Colonic mucosa (tissue), 4 donors: Measurements from ENCODE around the gene EXT2. TPM values are rescaled to one million over a fixed set of nuclear protein-coding genes. Genes with fewer than 3 reads are reported as not detected.

Experiments used
- DNase-seq: peaks from one replicate; pipeline ENCODE4 v3.0.0-alpha.2; 2020
- H3K27ac ChIP-seq: fragments of 200-600 bp; one replicate; pipeline ENCODE4 v1.8.0; 2021
- H3K27me3 ChIP-seq: fragments of 200-600 bp; one replicate; pipeline ENCODE4 v1.8.0; 2021
- H3K36me3 ChIP-seq: fragments of 200-600 bp; one replicate; pipeline ENCODE4 v1.8.0; 2021
- H3K4me1 ChIP-seq: fragments of 200-600 bp; one replicate; pipeline ENCODE4 v1.8.0; 2021; ENCODE audit warnings: mild to moderate bottlenecking
- H3K4me3 ChIP-seq: fragments of 200-600 bp; one replicate; pipeline ENCODE4 v1.8.0; 2021
- H3K9ac ChIP-seq, 2 donors: one replicate each; pipeline ENCODE4 v1.7.0; 2013; ENCODE audit warnings: control low read depth in 2 of 2, low read depth in 2 of 2, low read length in 2 of 2
- H3K9me3 ChIP-seq: fragments of 200-600 bp; one replicate; pipeline ENCODE4 v1.8.0; 2021
- CTCF ChIP-seq: fragments of 200-600 bp; IDR thresholded peaks from one replicate; pipeline ENCODE4 v1.8.0; 2022; ENCODE audit warnings: antibody characterized with exemption, mild to moderate bottlenecking
- intact Hi-C: fragments of 100-400 bp; cut with DNase I; formaldehyde crosslinking; loops from one replicate; pipeline ENCODE4 v1.14.1; 2022
- total RNA-seq, 2 donors: library from RNA; stranded (reverse); fragmentation: NEBNext Ultra II Directional in 1 of 2; extraction: Animal tissue kit (Norgen Biotek cat#: 25700) in 1 of 2; gene quantifications; one replicate each; pipeline ENCODE4 v1.2.1, GENCODE V29; 2021
- donor health status: healthy.
- donor health status: DM: no; HTN: no; CAD: no.
- donor health status: DM: no; HTN: no; CAD: no.

Gene EXT2
- total RNA-seq, 2 donors from 2014 or later = 53.2 to 54.7 TPM

DNA sequence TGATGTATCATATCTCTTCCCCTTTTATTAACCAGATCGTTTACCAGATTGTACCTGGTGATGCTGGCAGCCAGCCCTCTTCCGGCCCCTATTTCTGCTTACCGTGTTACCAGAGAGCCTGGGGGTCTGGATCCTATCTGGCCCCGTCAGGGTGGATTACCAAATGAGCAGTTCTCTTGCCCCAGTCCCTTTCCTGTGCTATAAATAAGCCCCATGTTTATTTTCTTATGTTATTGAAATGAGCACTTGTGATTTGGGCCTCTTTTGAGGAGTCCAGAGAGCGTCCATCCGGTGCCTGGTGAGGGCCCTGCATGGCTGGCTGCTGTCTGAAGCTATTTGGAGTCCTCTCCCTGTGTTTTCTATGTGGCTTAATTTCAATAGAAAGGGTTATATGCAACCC lies 154.9 kb downstream of the EXT2 start:
- intact Hi-C loops = no loop called here
- Histone ChIP-seq H3K27me3 (no peaks in the 10 kb centered on the region), H3K4me1 (no peaks in the 10 kb centered on the region), H3K27ac (no peak overlapping the region), H3K9me3 (no peaks in the 10 kb centered on the region), H3K4me3 (no peak overlapping the region), H3K36me3 (no peaks in the 10 kb centered on the region), H3K9ac (no peak overlapping the region)
- no peak for TF ChIP-seq CTCF
- DNase-seq = no peak

DNA sequence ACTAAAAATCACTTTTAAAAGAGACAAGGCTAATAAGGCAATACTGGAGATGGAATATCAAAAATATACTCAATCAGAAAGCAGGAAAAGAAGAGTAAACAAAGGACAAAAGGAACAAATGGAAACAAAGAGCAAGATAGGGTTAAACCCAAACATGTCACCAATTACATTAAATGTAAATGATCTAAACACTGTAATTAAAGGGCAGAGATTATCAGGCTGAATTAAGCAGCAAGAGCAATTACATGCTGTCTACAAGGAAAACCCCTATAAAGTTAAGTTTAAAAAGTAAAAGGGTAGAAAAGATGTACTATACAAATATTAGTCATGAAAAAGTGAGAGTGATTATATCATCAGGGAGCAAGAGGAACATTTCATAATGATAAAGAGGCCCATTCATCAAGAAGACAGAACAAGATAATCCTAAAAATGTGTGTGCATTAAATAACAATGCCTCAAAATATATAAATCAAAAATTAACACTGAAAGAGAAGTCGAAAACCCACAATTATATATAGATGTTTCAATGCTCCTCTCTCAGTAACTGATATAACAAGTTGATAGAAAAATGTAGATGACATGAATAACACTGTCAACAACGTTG lies 157.6 kb downstream of the EXT2 start:
- H3K36me3 ChIP-seq = no peaks in the 10 kb centered on the region
- no peaks in the 10 kb centered on the region for H3K27me3 ChIP-seq
- no peaks in the 10 kb centered on the region for H3K4me1 ChIP-seq
- H3K9me3 ChIP-seq = no peaks in the 10 kb centered on the region
- no peak overlapping the region for H3K4me3 ChIP-seq
- TF ChIP-seq CTCF = no peak
- intact Hi-C loops = no loop called here
- DNase-seq = no peak
- no peak overlapping the region for H3K27ac ChIP-seq
- no peak overlapping the region for H3K9ac ChIP-seq

- H3K9ac ChIP-seq = no peak overlapping the region
- H3K9me3 ChIP-seq = no peaks in the 10 kb centered on the region
- no peaks in the 10 kb centered on the region for H3K4me1 ChIP-seq
- TF ChIP-seq CTCF = no peak
- no peaks in the 10 kb centered on the region for H3K27me3 ChIP-seq
- H3K4me3 ChIP-seq = no peak overlapping the region
- DNase-seq = no peak
- H3K27ac ChIP-seq = no peak overlapping the region
- intact Hi-C loops = no loop called here
- H3K36me3 ChIP-seq = no peaks in the 10 kb centered on the region
Measured at GRCh38 chr11:44255406-44256071, 160.1 kb downstream of the EXT2 start.

DNA sequence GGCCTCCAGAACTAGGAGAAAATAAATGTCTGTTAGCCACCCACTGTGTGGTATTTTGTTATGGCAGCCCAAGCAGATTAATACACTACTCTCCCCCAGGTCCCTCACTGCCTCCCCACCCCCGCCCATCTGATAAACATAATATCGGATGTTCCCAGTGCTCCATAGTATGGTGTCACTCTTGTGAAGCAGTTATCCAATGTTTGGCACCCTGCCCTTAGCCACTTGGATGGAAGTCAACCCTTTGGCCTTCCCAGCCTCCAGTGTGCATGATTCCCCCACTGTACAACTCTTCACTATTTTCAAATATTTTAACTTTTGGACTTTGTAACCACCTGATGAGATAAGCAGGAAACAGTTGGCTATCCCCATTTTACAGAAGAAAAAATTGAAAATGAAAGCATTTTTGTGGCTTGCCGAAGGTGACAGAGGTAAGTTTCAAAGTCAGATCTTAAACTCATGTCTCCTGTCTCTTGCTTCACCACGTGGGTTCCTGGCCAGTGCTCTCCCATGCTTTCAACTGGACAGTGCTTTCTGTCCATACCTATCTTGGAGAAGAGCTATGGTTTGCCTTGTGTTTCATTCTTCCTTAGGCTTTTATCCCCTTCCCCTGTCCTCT lies 161.3 kb downstream of the EXT2 start:
- Histone ChIP-seq H3K27ac (no peak overlapping the region), H3K27me3 (no peaks in the 10 kb centered on the region)

More for the DNA sequence above, 161.3 kb downstream of the EXT2 start:
- Histone ChIP-seq H3K36me3 (no peaks in the 10 kb centered on the region), H3K4me1 (no peaks in the 10 kb centered on the region), H3K9me3 (no peaks in the 10 kb centered on the region), H3K4me3 (no peak overlapping the region), H3K9ac (no peak overlapping the region)
- no peak for DNase-seq
- TF ChIP-seq CTCF = no peak
- intact Hi-C loops = no loop called here
